ENCODE results near the gene LCN2. TPM values are rescaled to one million over a fixed set of nuclear protein-coding genes. Genes with fewer than 3 reads are reported as not detected.

LCN2 gene
- total and polyA plus RNA-seq, 2 experiments from 2014 or later: 2.0 TPM; not detected in 1

GRCh38 chr9:128124451-128124850 lies 24.8 kb upstream of the LCN2 start:
- no peak overlapping the region for H3K27ac Mint-ChIP-seq
- H3K4me3 Mint-ChIP-seq: no peak overlapping the region

More at GRCh38 chr9:128124451-128124850, 24.8 kb upstream of the LCN2 start:
- peaks cover 26% of the 10 kb centered on the region for H3K27me3 Mint-ChIP-seq (ENCODE audit: insufficient read depth, low read depth, poor library complexity)
- Histone ChIP-seq H3K4me2 (no peak overlapping the region), H3K9me2 (ENCODE audit: insufficient read depth) (no peaks in the 10 kb centered on the region), H2AFZ (no peak overlapping the region), H3K4me1 (ENCODE audit: insufficient read depth) (peaks cover 12% of the 10 kb centered on the region; the same call in 1 of the 2 replicates), H3K36me3 (ENCODE audit: insufficient read depth) (0 out of 2 replicates have a peak, but pooled peaks cover 4% of the 10 kb centered on the region), H4K20me1 (replicated peaks; ENCODE audit: insufficient read depth) (peaks cover 9% of the 10 kb centered on the region), H3K4me3 (no peak overlapping the region), H3K27ac (ENCODE audit: low read depth) (no peak overlapping the region), H3F3A (replicated peaks; ENCODE audit: low read depth) (peaks cover 5% of the 10 kb centered on the region; the same call in 1 of the 2 replicates), H3K27me3 (ENCODE audit: insufficient read depth) (no peaks in the 10 kb centered on the region), H3K79me2 (replicated peaks; ENCODE audit: insufficient read depth) (peaks cover 25% of the 10 kb centered on the region)
- TF ChIP-seq POLR2AphosphoS5 (IDR thresholded peaks at IDR 0.05; ENCODE audit: low read depth) (no peak), CTCF (conservative IDR thresholded peaks at IDR 0.05; ENCODE audit: low read depth in 2 of 2) (no peak), ZNF462 (CRISPR knock-in tag; IDR thresholded peaks at IDR 0.05) (no peak), NANOG (IDR thresholded peaks at IDR 0.05; ENCODE audit: borderline replicate concordance) (no peak), CREB1 (CRISPR knock-in tag; IDR thresholded peaks at IDR 0.05; ENCODE audit: low read depth) (no peak), JUNB (IDR thresholded peaks at IDR 0.05; ENCODE audit: unreplicated experiment) (no peak), EZH2phosphoT487 (IDR thresholded peaks at IDR 0.05; ENCODE audit: unreplicated experiment) (no peak), ZNF114 (CRISPR knock-in tag; IDR thresholded peaks at IDR 0.05) (no peak), ETS1 (IDR thresholded peaks at IDR 0.05) (no peak), REST (IDR thresholded peaks at IDR 0.05; ENCODE audit: unreplicated experiment) (no peak), STAT1 (IDR thresholded peaks at IDR 0.05; ENCODE audit: unreplicated experiment) (no peak), ZNF331 (CRISPR knock-in tag; IDR thresholded peaks at IDR 0.05; ENCODE audit: low read depth) (no peak), EZH2 (IDR thresholded peaks at IDR 0.05; ENCODE audit: low read depth, unreplicated experiment) (no peak)
- H3K4me1 Mint-ChIP-seq: peaks cover 17% of the 10 kb centered on the region
- H3K9me3 Mint-ChIP-seq: peaks cover 9% of the 10 kb centered on the region
- DNase-seq (ENCODE audit: low spot score) (no peak), ATAC-seq (no peak)
- peaks cover 49% of the 10 kb centered on the region for H3K36me3 Mint-ChIP-seq (ENCODE audit: low read depth)

All from GM23338 (cell line).